Fibroblast of the aortic adventitia (primary cell): ENCODE results near the gene SLC12A3. TPM values are rescaled to one million over a fixed set of nuclear protein-coding genes. Genes with fewer than 3 reads are reported as not detected.
"Not testable (repeated sequence)": the region's sequence is repeated elsewhere in the genome, so short reads cannot be mapped to it uniquely, and the experiment has no call there.

Experiments used
- DNase-seq: peaks from one replicate; pipeline ENCODE4 v3.0.0-alpha.2; 2010; ENCODE audit warnings: low read depth
- H3K4me3 ChIP-seq: 2 replicates; pipeline ENCODE4 v1.5.1; 2011; ENCODE audit warnings: low read depth, mild to moderate bottlenecking, control low read depth, low read length, moderate library complexity
- total RNA-seq: library from RNA; depleted of rRNA; stranded (reverse); fragments of >200 nt; gene quantifications from 2 replicates; pipeline ENCODE4 v1.2.3, GENCODE V29; 2012; ENCODE audit warnings: low replicate concordance
- TF ChIP-seq, protein P1 (sequence below): IDR thresholded peaks from 2 replicates; pipeline ENCODE4 v1.5.1; 2011; ENCODE audit warnings: mild to moderate bottlenecking, low read length, control low read depth, inconsistent platforms; ENCODE audit not compliant: insufficient read depth

SLC12A3 gene
- total RNA-seq, 1 donor, result not detected

DNA sequence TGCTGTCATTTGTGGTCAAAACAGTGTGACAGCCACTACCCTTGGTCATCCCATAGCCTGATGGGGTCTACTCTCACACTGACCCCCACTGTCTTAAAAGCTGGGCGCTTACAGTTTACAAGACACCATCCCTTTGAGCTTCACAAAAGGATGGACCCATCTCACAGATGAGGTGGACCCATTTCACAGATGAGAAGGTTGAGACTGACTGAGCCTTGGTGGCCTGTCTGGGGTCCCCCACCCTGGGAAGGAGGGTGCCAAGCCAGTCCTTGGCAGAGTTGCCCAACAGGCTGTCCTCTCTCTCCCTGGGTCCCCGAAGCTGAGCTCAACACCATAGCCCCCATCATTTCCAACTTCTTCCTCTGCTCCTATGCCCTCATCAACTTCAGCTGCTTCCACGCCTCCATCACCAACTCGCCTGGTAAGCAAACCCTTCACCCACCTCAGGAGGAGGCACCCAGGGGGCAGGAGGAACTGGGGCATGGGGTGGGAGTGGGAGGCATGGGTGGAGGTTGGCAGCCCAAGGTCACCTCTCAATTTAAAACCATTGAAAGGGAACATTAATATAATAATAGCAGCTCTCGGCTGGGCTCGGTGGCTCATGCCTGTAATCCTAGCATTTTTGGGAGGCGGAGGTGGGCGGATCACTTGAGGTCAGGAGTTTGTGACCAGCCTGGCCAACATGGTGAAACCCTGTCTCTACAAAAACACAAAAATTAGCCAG lies 17.2 kb downstream of the SLC12A3 start:
- no peak overlapping the region for H3K4me3 ChIP-seq
- TF ChIP-seq, protein P1, sequence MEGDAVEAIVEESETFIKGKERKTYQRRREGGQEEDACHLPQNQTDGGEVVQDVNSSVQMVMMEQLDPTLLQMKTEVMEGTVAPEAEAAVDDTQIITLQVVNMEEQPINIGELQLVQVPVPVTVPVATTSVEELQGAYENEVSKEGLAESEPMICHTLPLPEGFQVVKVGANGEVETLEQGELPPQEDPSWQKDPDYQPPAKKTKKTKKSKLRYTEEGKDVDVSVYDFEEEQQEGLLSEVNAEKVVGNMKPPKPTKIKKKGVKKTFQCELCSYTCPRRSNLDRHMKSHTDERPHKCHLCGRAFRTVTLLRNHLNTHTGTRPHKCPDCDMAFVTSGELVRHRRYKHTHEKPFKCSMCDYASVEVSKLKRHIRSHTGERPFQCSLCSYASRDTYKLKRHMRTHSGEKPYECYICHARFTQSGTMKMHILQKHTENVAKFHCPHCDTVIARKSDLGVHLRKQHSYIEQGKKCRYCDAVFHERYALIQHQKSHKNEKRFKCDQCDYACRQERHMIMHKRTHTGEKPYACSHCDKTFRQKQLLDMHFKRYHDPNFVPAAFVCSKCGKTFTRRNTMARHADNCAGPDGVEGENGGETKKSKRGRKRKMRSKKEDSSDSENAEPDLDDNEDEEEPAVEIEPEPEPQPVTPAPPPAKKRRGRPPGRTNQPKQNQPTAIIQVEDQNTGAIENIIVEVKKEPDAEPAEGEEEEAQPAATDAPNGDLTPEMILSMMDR, result no peak
- no peak for DNase-seq

DNA sequence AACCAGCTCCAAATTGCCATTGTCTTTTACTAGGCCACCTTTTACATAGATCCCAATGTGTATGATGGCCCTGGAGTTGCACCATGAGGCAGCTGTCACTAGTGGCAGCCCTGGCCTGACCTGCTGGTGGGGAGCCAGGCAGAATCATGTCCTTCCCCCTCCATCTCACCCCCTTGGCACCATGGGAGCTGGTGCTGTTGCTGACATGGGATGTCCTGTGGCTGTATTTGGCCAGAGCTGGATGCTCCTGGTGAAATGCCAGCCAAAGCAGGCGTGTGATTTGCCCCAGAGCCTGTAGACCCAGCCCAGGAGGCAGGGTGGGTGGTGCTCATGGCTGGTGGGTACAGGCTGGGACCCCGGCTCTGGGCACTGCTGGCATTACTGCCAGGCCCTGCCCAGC lies 18.6 kb downstream of the SLC12A3 start:
- no peak overlapping the region for H3K4me3 ChIP-seq
- no peak for DNase-seq
- TF ChIP-seq, protein P1, result no peak

DNA sequence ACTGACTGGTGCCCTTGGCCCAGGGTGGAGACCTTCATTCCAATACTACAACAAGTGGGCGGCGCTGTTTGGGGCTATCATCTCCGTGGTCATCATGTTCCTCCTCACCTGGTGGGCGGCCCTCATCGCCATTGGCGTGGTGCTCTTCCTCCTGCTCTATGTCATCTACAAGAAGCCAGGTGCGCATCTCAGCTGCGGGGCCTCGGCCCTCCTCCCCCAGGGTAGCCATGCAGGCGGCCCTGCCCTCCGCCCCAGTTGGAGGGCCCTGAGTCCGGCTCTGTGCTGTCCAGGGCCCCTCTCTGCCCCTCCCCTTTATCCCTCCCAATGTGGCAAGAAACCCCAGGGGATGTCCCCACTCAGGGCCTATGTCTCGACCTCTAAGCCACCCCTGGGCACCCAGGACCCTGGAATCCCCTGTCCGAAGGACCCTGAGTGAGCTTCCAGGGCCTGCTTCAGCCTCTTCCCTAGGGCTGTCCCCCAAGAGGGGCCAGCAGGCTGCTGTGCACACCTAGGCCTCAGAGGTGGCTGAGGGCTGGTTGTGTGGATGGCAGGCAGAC lies 19.1 kb downstream of the SLC12A3 start:
- no peak for DNase-seq
- TF ChIP-seq, protein P1, result no peak
- H3K4me3 ChIP-seq, result no peak overlapping the region

DNA sequence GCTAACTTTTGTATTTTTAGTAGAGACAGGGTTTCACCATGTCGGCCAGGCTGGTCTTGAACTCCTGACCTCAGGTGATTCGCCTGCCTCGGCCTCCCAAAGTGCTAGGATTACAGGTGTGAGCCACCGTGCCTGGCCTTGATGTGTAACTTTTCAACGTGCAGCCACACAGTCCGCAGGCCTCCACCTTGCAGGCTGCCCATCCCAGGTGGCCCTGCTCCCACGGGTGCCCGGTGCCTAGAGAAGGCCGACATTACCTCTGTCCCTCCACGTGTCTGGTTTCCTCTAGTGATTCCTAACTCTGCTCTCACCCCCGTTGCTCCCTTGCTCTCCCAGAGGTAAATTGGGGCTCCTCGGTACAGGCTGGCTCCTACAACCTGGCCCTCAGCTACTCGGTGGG lies 19.9 kb downstream of the SLC12A3 start:
- H3K4me3 ChIP-seq, DNase-seq: not testable (repeated sequence)

DNA sequence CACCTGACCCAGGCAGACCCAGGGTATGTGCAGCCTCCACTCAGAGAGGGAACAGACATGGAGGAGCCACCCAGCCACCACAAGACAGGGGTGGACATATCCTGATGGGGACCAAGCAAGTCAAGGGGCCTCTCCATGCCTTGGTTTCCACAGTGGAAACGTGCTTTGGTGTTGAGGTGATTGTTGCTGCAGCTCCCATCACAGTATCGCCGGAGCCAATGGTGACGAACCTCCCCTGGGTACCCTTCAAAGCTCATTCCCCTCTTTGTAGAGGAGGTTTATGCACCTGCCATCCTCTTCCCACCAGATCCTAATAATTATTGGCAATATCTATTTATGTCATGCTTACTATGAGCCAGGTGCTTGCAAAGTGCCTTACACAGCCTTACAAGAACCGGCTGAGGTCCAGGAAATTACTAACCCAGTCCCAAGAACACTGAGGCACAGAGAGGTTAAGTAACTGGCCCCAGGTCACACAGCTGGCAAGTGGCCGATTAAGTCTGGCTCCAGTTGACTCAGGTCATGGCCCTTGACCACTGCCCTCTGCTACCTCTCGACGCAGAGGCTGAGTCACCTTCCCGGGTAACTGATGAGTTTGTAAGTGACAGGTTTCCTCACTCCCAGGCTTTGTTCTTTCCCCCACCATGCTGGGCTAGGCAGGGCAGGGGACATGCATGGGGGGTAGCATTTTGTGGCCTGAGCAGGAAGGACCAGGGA lies 20.6 kb downstream of the SLC12A3 start:
- no peak overlapping the region for H3K4me3 ChIP-seq
- DNase-seq, result no peak
- TF ChIP-seq, protein P1, result no peak

DNA sequence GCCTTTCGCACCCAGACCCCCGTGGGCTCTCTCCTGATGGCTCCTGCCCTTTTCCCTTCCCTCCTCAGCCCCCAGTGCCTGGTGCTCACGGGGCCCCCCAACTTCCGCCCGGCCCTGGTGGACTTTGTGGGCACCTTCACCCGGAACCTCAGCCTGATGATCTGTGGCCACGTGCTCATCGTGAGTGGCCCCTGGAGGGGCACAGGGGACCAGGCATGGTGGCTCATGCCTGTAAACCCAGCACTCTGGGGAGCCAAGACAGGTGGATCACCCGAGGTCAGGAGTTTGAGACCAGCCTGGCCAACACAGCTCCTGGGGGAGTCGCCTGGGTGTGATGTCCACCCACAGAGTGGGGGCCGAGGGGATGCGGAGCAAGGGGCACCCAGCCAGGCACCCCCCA lies 21.3 kb downstream of the SLC12A3 start:
- H3K4me3 ChIP-seq, result no peak overlapping the region
- TF ChIP-seq, protein P1, result no peak
- no peak for DNase-seq

GRCh38 chr16:56886826-56887225 lies 21.8 kb downstream of the SLC12A3 start:
- TF ChIP-seq, protein P1, result no peak
- no peak overlapping the region for H3K4me3 ChIP-seq
- DNase-seq, result no peak
